Activated naive CD4-positive, alpha-beta T cell treated with Interleukin-2 at 50 U/mL for 16 hours (primary cell): Measurements from ENCODE around the gene CAMTA1.

Experiments
- DNase-seq: peaks from one replicate; pipeline ENCODE4 v3.0.0-alpha.2; 2020

The CAMTA1 gene

DNA sequence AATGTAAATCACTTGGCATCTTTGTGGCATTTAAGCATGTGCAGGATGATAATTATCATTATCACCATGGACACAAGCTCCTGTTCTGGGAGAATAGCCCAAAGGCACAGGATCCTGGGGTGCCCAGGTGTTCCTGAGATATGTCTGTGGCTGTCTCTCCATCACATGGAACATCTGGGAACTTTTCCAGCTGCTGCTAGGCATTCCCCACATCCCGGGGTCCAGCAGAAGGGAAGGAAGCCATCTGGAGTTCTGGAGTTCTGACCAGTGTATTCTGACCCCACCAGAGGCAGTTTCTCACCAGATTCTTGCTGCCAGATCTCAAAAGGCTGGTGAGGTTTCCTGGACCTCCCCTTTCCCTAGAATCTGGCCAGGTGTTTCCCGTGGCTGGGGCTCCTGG is 726.1 kb downstream of the CAMTA1 start:
- DNase-seq: no peak

DNA sequence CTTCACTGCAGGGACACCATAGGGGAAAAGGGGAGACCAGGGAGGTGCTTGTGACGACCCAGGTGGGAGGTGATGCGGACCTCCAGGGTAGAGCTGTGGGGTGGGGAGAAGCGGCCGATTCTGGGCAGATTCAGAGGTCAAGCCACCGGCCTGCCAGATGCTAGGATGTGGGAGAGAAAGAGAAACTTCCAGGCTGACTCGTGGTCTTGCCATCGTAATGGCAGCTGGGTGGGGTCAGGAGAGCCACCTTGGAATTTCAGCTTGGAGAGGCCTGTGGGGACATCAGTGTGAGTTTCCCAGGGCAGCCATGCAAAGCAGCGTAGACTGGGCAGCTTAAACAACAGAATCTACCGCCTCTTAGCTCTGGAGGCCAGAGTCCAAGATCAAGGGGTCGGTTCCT is 727.8 kb downstream of the CAMTA1 start:
- DNase-seq: no peak

DNA sequence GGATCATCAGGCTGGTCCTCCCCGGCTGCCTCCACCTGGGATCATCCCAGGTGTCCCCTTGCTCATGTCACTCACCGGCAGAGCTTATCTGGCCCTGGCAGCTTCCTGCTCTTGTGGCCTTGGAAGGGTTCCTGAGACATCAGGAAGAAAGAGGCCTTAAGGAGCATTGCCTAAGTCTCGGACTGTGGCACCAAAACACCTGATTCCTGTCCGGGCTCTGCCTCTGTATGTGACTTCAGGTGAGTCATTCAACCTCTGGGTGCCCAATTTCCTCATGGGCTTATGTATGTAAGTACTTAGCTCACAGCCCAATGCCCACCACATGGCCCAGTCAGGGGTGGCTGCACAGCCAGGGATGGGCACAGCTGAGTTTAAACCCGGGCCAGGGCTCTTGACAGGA is 729.9 kb downstream of the CAMTA1 start:
- DNase-seq: no peak

DNA sequence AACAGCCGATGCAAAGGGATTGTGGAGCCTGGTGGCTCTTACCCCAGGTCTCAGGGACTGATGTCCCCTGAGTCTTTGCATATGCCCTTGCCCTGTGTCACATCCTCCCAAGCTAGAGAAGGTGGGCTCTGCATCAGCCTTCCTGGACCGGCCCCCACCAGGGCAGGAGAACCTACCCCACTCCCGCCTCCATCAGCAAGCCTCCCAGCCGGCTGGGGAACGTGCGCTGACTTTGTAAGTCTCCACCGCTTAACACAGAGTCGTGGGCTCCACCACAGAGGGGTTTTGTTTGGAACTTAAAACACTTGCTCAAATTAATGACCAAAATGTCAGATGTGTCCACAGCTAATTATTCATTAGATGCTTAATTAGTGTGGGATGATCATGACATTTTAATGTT is 730.6 kb downstream of the CAMTA1 start:
- no peak for DNase-seq

- no peak for DNase-seq
These were observed 731.1 kb downstream of the CAMTA1 start for GRCh38 chr1:7516341-7516740.

DNA sequence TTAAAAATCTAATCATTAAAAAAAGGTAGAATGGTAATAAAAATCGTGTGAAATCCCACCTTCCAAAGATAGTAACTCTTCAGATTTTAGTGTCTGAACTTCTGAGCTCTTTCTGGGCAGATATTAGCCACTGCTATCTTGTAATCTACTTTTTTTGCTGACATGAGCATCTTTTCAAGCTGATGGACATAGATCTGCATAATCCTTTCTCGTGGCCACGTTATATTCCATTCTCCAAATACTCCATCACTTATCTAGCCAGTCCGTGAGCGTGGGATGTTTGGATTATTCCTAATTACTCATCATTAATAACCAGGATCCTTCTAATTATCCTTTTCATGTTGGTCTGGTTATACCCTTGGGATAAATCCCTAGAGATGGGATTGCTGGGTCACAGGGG is 731.7 kb downstream of the CAMTA1 start:
- no peak for DNase-seq

DNA sequence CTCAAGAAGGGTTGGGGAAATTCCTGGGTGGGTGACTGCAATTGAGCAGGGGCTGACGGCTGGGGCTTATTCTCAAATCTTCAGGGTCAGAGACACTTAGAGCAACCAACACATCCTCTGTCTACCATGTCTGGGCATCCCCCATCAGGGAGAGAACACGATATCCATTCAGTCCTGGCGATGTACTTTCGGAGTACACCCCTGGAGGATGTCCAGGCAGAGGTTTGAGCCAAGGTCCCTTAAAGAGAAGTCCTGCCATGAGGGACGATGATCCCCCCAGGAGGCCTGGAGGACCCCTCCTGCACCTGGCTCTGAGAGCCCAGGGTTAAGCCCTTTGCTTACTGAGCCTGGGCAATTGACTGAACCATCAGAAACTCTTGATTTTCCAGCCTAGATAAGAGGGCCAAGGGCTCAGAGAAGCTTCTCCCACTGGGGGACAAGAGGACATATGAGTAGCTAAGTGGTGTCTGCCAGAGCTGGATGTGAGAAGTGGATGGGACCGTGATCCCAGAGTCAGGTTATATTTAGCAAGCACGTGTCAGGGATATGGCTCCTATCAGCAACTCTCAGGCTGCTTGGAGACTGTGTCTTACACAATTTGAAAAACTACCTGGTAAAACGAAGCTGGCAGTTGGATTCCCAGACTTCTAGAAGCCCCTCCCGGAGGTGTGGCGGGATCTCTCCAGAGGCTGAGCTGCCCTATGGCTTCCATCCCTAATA is 732.5 kb downstream of the CAMTA1 start:
- DNase-seq: no peak

GRCh38 chr1:7518411-7518810 is 733.2 kb downstream of the CAMTA1 start:
- DNase-seq: no peak

DNA sequence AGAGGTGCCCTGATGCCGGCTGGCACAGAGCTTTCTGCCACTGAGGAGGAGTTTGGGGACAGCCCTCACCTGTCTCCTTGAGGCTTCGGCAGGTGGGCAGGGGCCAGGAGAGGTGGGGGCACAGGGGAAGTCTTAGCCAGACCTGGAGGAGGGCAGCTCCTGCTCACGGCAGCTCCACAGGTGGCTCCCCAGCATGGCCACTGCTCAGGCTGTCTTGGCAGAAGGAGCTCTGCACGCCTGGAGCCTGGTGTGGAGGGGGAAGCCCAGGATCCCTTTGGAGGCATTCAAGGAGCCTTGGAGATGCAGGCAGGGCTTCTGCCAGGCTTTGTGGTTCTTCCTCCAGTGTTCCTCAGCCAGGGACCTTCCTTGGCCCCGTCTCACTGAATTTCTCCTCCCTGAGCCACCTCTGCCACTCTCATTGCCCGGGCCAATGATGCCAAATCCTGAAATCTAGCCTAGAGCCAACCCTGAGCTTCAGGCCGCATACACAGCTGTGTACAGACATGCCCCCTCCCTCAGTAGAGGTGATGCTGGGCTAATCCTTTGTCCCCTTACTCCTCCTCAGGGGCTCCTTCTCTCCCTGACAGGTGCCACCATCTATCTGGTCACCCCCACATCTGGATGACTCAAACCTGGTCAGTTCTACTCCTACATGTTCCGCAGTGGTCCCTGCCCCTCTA is 734.1 kb downstream of the CAMTA1 start:
- no peak for DNase-seq

- no peak for DNase-seq
These were observed 734.7 kb downstream of the CAMTA1 start for GRCh38 chr1:7519861-7520395.

DNA sequence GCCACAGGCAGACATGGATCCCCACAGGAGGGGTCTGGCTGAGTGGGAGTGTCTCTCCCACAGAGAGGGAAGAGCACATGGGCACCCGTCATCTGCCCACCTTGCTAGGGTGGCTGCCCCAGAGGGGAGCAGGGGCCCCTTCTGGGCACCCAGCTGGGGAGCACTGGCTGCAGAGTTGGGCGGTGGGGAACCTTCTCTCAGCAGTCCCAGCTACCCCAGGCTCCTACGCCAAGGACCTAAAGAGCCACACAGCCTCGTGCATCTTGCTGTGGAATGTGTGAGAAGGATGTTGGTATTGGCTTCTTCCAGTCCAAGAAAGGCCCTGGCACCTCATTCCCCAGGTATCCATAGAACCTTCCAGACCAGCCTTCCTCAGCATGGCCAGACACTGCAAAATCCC is 735.2 kb downstream of the CAMTA1 start:
- DNase-seq: no peak

DNA sequence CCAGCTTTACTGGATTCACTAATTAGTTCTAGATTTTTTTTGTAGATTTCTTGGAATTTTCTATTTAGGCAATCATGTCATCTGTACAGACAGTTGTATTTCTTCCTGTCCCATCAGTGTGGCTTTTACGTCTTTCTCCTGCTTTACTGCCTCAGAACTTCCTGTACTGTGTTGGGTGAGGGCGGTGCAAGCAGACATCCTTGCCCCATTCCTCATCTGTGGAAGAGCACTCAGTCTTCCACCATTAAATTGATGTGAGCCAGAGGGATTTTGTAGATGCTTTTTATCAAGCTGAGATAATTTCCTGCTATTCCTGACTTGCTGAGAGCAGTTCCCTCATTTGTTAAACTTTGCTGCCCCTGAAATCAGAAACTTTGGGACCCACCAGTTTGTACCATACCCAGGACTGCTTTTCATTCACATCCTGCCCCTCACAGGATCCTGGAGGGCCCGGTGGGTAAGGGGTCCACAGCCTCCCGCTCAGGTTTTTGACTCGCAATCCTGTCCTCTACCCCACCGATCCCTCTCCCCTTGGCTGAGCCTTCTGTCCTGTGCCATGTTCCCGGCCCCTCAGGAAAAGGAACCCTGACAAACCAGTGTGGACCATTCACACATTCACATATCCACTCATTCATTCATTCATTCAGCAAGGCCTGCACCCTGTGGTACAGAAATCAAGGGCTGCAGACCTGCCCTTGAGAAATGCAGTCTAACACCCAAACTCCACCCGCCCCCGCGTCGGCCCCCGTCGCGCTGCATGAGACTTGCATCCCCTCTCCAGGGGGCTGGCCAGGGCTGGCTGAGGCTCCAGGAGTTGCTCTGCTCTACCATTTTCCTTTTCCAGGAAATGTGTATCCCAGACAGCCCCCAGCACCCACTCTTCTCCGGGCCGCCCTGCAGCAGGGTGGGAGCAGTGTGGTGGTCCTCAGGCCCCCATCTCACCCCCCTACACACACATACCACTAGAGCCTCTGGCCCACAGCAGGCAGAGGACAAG is 739.4 kb downstream of the CAMTA1 start:
- DNase-seq: no peak

DNA sequence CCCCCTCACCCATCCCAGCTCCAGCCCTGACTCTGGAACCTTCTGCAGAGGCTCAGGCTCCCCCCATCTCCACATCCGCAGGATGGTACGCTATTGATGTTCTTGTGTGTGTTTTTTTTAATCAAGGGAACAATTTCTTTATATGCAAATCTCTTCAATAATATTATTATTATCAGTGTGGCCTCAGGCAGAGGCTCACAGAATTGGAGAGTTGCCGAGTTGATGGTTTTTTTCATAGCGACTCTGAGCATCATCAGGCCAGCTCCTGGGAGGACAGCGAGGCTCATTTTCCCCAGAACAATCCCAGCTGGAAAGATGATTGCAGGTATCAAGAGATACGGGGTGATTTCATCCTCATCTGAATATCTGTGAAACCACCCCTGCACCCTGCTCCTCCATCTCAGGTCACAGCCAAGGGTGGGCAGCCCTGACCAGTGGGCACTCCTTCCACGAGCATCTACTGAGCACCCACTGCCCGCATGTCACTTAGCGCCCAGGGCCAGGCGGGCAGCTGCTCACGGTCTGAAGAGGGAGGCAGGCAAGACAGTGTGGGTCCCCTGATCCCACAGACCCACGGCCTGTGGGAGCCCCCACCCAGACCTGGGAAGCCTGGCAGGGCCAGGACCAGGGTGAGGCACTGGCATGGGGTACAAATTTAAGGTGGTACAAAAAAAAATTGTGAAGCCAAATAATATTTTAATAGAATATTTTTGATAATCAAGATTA is 740.2 kb downstream of the CAMTA1 start:
- no peak for DNase-seq

GRCh38 chr1:7526196-7526866 is 741.1 kb downstream of the CAMTA1 start:
- no peak for DNase-seq

DNA sequence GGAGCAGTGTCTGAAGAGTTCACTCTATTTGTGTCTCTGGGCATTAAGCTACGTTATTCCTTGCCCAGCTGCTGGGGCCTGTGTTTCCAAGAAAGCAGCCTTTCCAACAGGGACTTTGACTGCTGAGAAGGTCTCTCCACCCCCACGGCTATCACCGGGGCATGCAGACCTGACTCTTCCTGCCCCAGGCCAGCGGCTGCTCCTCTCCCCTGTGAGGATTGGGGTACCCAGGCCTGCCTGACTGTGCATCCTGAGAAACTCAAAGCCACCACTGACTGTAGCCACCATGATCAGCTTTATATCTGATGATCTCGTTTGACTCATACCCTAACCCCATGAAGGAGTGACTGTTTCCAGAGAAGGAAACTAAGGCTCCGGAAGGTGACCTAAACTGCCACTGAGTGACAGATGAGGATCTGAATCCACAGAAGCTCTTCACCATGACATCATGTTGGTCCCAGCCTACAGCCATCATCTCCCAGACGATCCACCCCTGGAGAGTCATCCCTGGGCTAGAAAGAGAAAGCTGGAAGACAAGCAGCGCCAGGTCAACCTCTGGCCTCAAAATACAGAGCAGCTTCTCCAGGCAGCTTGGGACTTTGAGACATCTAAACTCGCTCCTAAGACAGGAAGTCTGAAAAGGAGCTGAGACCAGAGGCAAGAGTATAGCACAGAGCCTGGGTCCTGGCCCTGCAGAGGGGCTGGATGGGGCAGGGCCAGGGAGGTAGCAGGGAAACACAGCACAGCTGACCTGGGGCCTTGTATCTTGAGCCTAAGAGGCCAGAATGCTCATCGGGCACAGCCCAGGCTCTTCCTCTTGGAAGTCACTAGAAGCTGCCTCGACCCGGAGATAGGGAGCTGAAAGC is 741.8 kb downstream of the CAMTA1 start:
- no peak for DNase-seq

- DNase-seq: no peak
These were observed 742.4 kb downstream of the CAMTA1 start for GRCh38 chr1:7527733-7528045.

- DNase-seq: no peak
These were observed 743.3 kb downstream of the CAMTA1 start for GRCh38 chr1:7528386-7529198.

GRCh38 chr1:7529917-7530316 is 744.7 kb downstream of the CAMTA1 start:
- no peak for DNase-seq

GRCh38 chr1:7531562-7532340 is 746.5 kb downstream of the CAMTA1 start:
- DNase-seq: no peak
